HepG2 (cell line): Measurements from ENCODE around the gene SELENOV. TPM values are rescaled to one million over a fixed set of nuclear protein-coding genes. Genes with fewer than 3 reads are reported as not detected.
A peak's percentile ranks its signal among the peaks of the same experiment; 100 is the strongest.

Experiments
- ATAC-seq: fragments of 200-7000 bp; cut with Tn5 transposase; 3 replicates; pipeline ENCODE4 v1.9.1; 2020; ENCODE audit warnings: mild to moderate bottlenecking, moderate library complexity
- Bru-seq: library from RNA; stranded (reverse); fragments of 400-500 nt; gene quantifications from one replicate; lab custom pipeline; 2021; lab: Mats Ljungman, UMichigan
- BruChase-seq, 2 experiments: library from RNA; stranded (reverse); fragments of 400-500 nt; gene quantifications; one replicate each; lab custom pipeline; 2021; lab: Mats Ljungman, UMichigan
- BruUV-seq: library from RNA; stranded (reverse); fragments of 400-500 nt; replicated peaks from 2 replicates; lab custom pipeline; 2021; lab: Mats Ljungman, UMichigan
- CTCF ChIA-PET: fragments of 300-600 bp; formaldehyde crosslinking; extraction: SDS; loops from one replicate; lab custom pipeline; 2021; ENCODE audit warnings: low total read pairs, inconsistent platforms, low intra/inter-chr PET ratio; lab: Yijun Ruan, JAX
- POLR2A ChIA-PET: fragments of 350-600 bp; sonication (Branson Sonifier 250); formaldehyde crosslinking; loops from one replicate; lab custom pipeline; 2020; ENCODE audit warnings: antibody characterized with exemption, inconsistent platforms; lab: Yijun Ruan, JAX
- DNase-seq: peaks from one replicate; pipeline ENCODE4 v3.0.0-alpha.2; 2015; ENCODE audit warnings: low spot score
- FAIRE-seq: peaks from 3 replicates; lab custom pipeline; 2011; peaks lifted over from hg19 to GRCh38; lab: Jason Lieb, UNC
- H2AFZ ChIP-seq: one replicate; pipeline ENCODE4 v1.6.1; 2011; ENCODE audit warnings: low read length, inconsistent platforms
- H3K27ac ChIP-seq: fragments of 300-600 bp; 3 replicates; pipeline ENCODE4 v1.8.0; 2011; ENCODE audit warnings: mixed run types, mild to moderate bottlenecking, mixed read lengths, low read length, inconsistent platforms; ENCODE audit not compliant: insufficient read depth; ENCODE audit errors: extremely low read length
- H3K27me3 ChIP-seq, 2 experiments: fragments of 200-600 bp in 1 of 2; 2 replicates in 1 of 2; 3 replicates in 1 of 2; pipeline versions ENCODE4 v1.6.0 to v1.8.0; 2011; ENCODE audit warnings: low read length in 2 of 2, mild to moderate bottlenecking in 2 of 2, moderate library complexity in 2 of 2, inconsistent platforms in 1 of 2; ENCODE audit not compliant: insufficient read depth in 2 of 2, control insufficient read depth in 1 of 2
- H3K36me3 ChIP-seq, 2 experiments: fragments of 200-600 bp in 1 of 2; replicated peaks in 1 of 2; 2 replicates in 1 of 2; 3 replicates in 1 of 2; pipeline versions ENCODE4 v1.5.1 to v1.8.0; 2011; ENCODE audit warnings: low read length in 2 of 2, inconsistent platforms in 1 of 2; ENCODE audit not compliant: insufficient read depth in 2 of 2, control insufficient read depth in 1 of 2
- H3K4me1 ChIP-seq: 2 replicates; pipeline ENCODE4 v1.5.1; 2012; ENCODE audit warnings: low read length, inconsistent platforms; ENCODE audit not compliant: insufficient read depth
- H3K4me2 ChIP-seq: 2 replicates; pipeline ENCODE4 v1.6.0; 2011; ENCODE audit warnings: low read depth, low read length, inconsistent platforms
- H3K4me3 ChIP-seq, 3 experiments: fragments of 200-600 bp in 1 of 3; sonication (generic), shearing (Covaris generic) in 1 of 3; replicated peaks in 1 of 3; 2 replicates each; pipeline ENCODE4 v1.5.1; 2011 to 2016; ENCODE audit warnings: low read length in 3 of 3, inconsistent platforms in 2 of 3, low read depth in 2 of 3, mild to moderate bottlenecking in 2 of 3, control low read depth in 1 of 3, mixed read lengths in 1 of 3; ENCODE audit not compliant: insufficient read depth in 1 of 3
- H3K79me2 ChIP-seq: one replicate; pipeline ENCODE4 v1.6.1; 2011; ENCODE audit warnings: low read length, inconsistent platforms; ENCODE audit not compliant: insufficient read depth
- H3K9ac ChIP-seq: 2 replicates; pipeline ENCODE4 v1.6.0; 2011; ENCODE audit warnings: mild to moderate bottlenecking, low read depth, low read length, inconsistent platforms; ENCODE audit not compliant: insufficient read depth
- H3K9me3 ChIP-seq: 2 replicates; pipeline ENCODE4 v1.5.1; 2012; ENCODE audit warnings: mild to moderate bottlenecking, low read length
- H4K20me1 ChIP-seq: 2 replicates; pipeline ENCODE4 v1.6.0; 2011; ENCODE audit warnings: inconsistent platforms, mild to moderate bottlenecking, low read length, moderate library complexity; ENCODE audit not compliant: insufficient read depth
- CCDC6 ChIP-seq: sonication (generic); formaldehyde crosslinking; IDR thresholded peaks from 2 replicates; pipeline ENCODE4 v1.8.1; 2022; ENCODE audit warnings: mild to moderate bottlenecking, missing genetic modification reagents, moderate library complexity
- KDM5B ChIP-seq: sonication (generic); formaldehyde crosslinking; IDR thresholded peaks from 2 replicates; pipeline ENCODE4 v1.4.0; 2020; ENCODE audit warnings: missing genetic modification reagents, mild to moderate bottlenecking, borderline replicate concordance
- NR2F1 ChIP-seq, 2 experiments: fragments of 450-650 bp in 1 of 2; formaldehyde crosslinking in 1 of 2; IDR thresholded peaks; 2 replicates each; pipeline versions ENCODE4 v1.5.0 to v1.6.1; 2016 to 2020; ENCODE audit warnings: mild to moderate bottlenecking in 1 of 2, missing compliant biosample characterization in 1 of 2, missing genetic modification reagents in 1 of 2, moderate library complexity in 1 of 2
- PHF21A ChIP-seq: sonication (generic); formaldehyde crosslinking; IDR thresholded peaks from 2 replicates; pipeline ENCODE4 v1.5.0; 2020; ENCODE audit warnings: mild to moderate bottlenecking, missing genetic modification reagents
- SNAI1 ChIP-seq: sonication (generic); formaldehyde crosslinking; IDR thresholded peaks from 2 replicates; pipeline ENCODE4 v1.5.0; 2020; ENCODE audit warnings: mild to moderate bottlenecking, missing genetic modification reagents, borderline replicate concordance
- WGBS: methylation state at CpG from one replicate; pipeline ENCODE4 v1.1.6; 2017; ENCODE audit warnings: low lambda C conversion rate; 5-methylcytosine and 5-hydroxymethylcytosine counted together
- in situ Hi-C: cut with HindIII; loops from 2 replicates; pipeline ENCODE4 v1.10.0; 2017; ENCODE audit warnings: low pct_unique_long_range_greater_than_20kb; ENCODE audit not compliant: extremely low pct_ligation_motif_present
- intact Hi-C: fragments of 100-400 bp; cut with micrococcal nuclease; formaldehyde crosslinking; loops from one replicate; pipeline ENCODE4 v1.10.0; 2022; ENCODE audit not compliant: unreplicated experiment
- long read RNA-seq, 2 experiments: library from RNA in 1 of 2; library from polyadenylated mRNA in 1 of 2; stranded (forward) in 1 of 2; unstranded in 1 of 2; transcript quantifications; one replicate each; pipeline ENCODE4 v2.0.0, GENCODE V29; 2019 to 2022
- polyA minus RNA-seq, 3 experiments: library from RNA; depleted of rRNA, polyadenylated mRNA; stranded (reverse); fragments of >200 nt; gene quantifications; 2 replicates each; pipeline ENCODE4 v1.2.3, GENCODE V29; 2011; ENCODE audit warnings: low replicate concordance in 1 of 3
- polyA plus RNA-seq, 8 experiments: library from polyadenylated mRNA; depleted of rRNA in 3 of 8; stranded (reverse) in 7 of 8; unstranded in 1 of 8; fragments of >200 nt; fragmentation: Illumina TruSeq in 4 of 8; extraction: Trizol in 4 of 8; gene quantifications; 2 replicates each; pipeline versions ENCODE4 v1.2.1 to v1.2.3, GENCODE V29; 2011 to 2016; ENCODE audit warnings: low read depth in 4 of 8, missing spikeins in 1 of 8, mixed read lengths in 1 of 8; ENCODE audit not compliant: insufficient read depth in 1 of 8
- total RNA-seq, 5 experiments: library from RNA; depleted of rRNA; stranded (reverse); fragments of >200 nt; fragmentation: Illumina TruSeq; extraction: Trizol; gene quantifications; 2 replicates each; pipeline ENCODE4 v1.2.3, GENCODE V29; 2016; ENCODE audit warnings: low read depth in 1 of 5
- TF ChIP-seq, protein P1 (sequence below): IDR thresholded peaks from 2 replicates; pipeline ENCODE4 v1.6.1; 2012; ENCODE audit warnings: inconsistent platforms
- TF ChIP-seq, protein P2 (sequence below): sonication (generic); formaldehyde crosslinking; IDR thresholded peaks from 2 replicates; pipeline ENCODE4 v1.4.0; 2020; ENCODE audit warnings: missing genetic modification reagents, borderline replicate concordance
- TF ChIP-seq, protein P3 (sequence below): sonication (generic); formaldehyde crosslinking; IDR thresholded peaks from 2 replicates; pipeline ENCODE4 v1.4.0; 2020; ENCODE audit warnings: missing genetic modification reagents

SELENOV gene, protein sequence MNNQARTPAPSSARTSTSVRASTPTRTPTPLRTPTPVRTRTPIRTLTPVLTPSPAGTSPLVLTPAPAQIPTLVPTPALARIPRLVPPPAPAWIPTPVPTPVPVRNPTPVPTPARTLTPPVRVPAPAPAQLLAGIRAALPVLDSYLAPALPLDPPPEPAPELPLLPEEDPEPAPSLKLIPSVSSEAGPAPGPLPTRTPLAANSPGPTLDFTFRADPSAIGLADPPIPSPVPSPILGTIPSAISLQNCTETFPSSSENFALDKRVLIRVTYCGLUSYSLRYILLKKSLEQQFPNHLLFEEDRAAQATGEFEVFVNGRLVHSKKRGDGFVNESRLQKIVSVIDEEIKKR
- total RNA-seq (2016; rRNA removed; fragmentation: Illumina TruSeq; extraction: Trizol) = not detected in 2 replicates
- not detected in 2 replicates for total RNA-seq (2016; cell fraction: cytosol; rRNA removed; fragmentation: Illumina TruSeq; extraction: Trizol; ENCODE audit: low read depth)
- not detected in 2 replicates for total RNA-seq (2016; cell fraction: insoluble cytoplasmic fraction; rRNA removed; fragmentation: Illumina TruSeq; extraction: Trizol)
- total RNA-seq (2016; cell fraction: membrane; rRNA removed; fragmentation: Illumina TruSeq; extraction: Trizol) = not detected in 2 replicates
- total RNA-seq (2016; cell fraction: nucleus; rRNA removed; fragmentation: Illumina TruSeq; extraction: Trizol) = 0.47 TPM in 1 of 2 replicates, not detected in the other
- not detected in 2 replicates for polyA plus RNA-seq (2011; rRNA removed)
- polyA plus RNA-seq (2011; cell fraction: cytosol; rRNA removed) = not detected in 2 replicates
- polyA plus RNA-seq (2011; cell fraction: nucleus; rRNA removed) = 0.17 and 0.76 TPM in 2 replicates
- polyA plus RNA-seq (2012) = not detected in 2 replicates
- polyA plus RNA-seq (2016; cell fraction: cytosol; fragmentation: Illumina TruSeq; extraction: Trizol; ENCODE audit: low read depth) = not detected in 2 replicates
- not detected in 2 replicates for polyA plus RNA-seq (2016; cell fraction: insoluble cytoplasmic fraction; fragmentation: Illumina TruSeq; extraction: Trizol; ENCODE audit: low read depth)
- polyA plus RNA-seq (2016; cell fraction: membrane; fragmentation: Illumina TruSeq; extraction: Trizol; ENCODE audit: low read depth) = not detected in 2 replicates
- polyA plus RNA-seq (2016; cell fraction: nucleus; fragmentation: Illumina TruSeq; extraction: Trizol; ENCODE audit: insufficient read depth, low read depth) = not detected in 2 replicates
- polyA minus RNA-seq (2011; rRNA and poly(A)+ RNA removed; ENCODE audit: low replicate concordance) = not detected in 2 replicates
- not detected in 2 replicates for polyA minus RNA-seq (2011; cell fraction: cytosol; rRNA and poly(A)+ RNA removed)
- not detected in 2 replicates for polyA minus RNA-seq (2011; cell fraction: nucleus; rRNA and poly(A)+ RNA removed)
- percentile 28 among the genes with signal in this experiment for Bru-seq, nascent RNA
- BruChase-seq, experiment 1, labeled RNA remaining after a 6-hour chase = percentile 17 among the genes with signal in this experiment
- BruChase-seq, experiment 2, labeled RNA remaining after a 2-hour chase = percentile 21 among the genes with signal in this experiment
- long read RNA-seq, experiment 1 = 0 reads
- long read RNA-seq, experiment 2, partial matches to known transcripts = 0 of 1 reads
- long read RNA-seq, experiment 2, other reads (novel, unspliced or antisense) = 1 of 1 reads

DNA sequence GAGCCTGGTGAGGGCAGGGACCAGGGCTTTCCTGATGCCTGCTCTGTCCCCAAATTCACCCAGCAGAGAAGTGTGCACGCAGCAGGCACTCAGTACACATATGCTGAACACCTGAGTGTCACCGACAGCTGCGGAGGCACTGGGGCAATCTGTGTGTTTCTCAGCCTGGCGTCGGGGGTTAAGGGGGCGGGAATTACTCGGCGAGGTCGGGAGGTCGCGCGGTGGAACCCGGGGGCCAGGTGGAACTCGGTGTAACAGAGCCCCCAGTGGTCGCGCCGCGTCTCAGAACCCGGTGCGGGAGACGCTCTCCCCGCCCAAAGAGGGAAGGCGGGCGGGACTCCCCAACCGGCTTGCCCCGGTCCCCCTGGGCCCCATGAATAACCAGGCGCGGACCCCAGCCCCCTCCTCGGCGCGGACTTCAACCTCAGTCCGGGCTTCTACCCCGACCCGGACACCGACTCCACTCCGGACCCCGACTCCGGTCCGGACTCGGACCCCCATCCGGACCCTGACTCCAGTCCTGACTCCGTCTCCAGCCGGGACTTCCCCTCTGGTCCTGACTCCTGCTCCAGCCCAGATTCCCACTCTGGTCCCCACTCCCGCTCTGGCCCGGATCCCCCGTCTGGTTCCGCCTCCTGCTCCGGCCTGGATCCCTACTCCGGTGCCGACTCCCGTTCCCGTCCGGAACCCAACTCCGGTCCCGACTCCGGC, at the start of gene SELENOV:
Gene SELENOV, plus strand, starts transcription at position 300 of the 711 bp plus-strand sequence. Its CDS starts 74 bp downstream, at position 374.
- Histone ChIP-seq H3K36me3 (no peaks in the 10 kb centered on the region), H2AFZ (peak within 1 kb of the TSS; percentile 49), H3K9me3 (no peaks in the 10 kb centered on the region), H3K27ac (no peak within 1 kb of the TSS), H3K4me2 (peak within 1 kb of the TSS; percentile 86), H3K4me3 (peak within 1 kb of the TSS; percentile 65 to 83 (median 66)), H3K27me3 (peaks cover 1 to 36% of the 10 kb centered on the region in 2 experiments; a peak in 4 of 5 replicates), H3K4me1 (peaks cover 18% of the 10 kb centered on the region), H3K79me2 (no peaks in the 10 kb centered on the region), H4K20me1 (no peaks in the 10 kb centered on the region), H3K9ac (no peak within 1 kb of the TSS)
- DNase-seq = no peak
- FAIRE-seq = no peak
- no TSS peak for BruUV-seq
- WGBS = 2% methylated on average over 18 of the region's 56 CpGs
- POLR2A ChIA-PET = interaction anchor here (0.8 to 1.6 kb wide), 2 partner anchors 10 to 17 kb away, joined by 3 to 5 read pairs; partner anchors contain the start of gene EID2B
- peak; percentile 67 for ATAC-seq
- CTCF ChIA-PET = no interaction called here
- intact Hi-C loops (no loop called here), in situ Hi-C loops (no loop called here)
- TF ChIP-seq KDM5B (CRISPR knock-in tag) (0 out of 2 replicates have a peak, but pooled peaks have one; percentile 15), PHF21A (CRISPR knock-in tag) (peak; percentile 53; the same call in 1 of the 2 replicates), CCDC6 (no peak), SNAI1 (0 out of 2 replicates have a peak, but pooled peaks have one; percentile 22), NR2F1 (CRISPR knock-in tag; IDR thresholded peaks at IDR 0.05) (peak in 1 of 2 experiments; percentile 22; a peak in 1 of 4 replicates)
- TF ChIP-seq, protein P1, sequence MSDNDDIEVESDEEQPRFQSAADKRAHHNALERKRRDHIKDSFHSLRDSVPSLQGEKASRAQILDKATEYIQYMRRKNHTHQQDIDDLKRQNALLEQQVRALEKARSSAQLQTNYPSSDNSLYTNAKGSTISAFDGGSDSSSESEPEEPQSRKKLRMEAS = 0 out of 2 replicates have a peak, but pooled peaks have one; percentile 29
- TF ChIP-seq, protein P2, sequence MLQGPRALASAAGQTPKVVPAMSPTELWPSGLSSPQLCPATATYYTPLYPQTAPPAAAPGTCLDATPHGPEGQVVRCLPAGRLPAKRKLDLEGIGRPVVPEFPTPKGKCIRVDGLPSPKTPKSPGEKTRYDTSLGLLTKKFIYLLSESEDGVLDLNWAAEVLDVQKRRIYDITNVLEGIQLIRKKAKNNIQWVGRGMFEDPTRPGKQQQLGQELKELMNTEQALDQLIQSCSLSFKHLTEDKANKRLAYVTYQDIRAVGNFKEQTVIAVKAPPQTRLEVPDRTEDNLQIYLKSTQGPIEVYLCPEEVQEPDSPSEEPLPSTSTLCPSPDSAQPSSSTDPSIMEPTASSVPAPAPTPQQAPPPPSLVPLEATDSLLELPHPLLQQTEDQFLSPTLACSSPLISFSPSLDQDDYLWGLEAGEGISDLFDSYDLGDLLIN (CRISPR knock-in tag) = 0 out of 2 replicates have a peak, but pooled peaks have one; percentile 36
- TF ChIP-seq, protein P3, sequence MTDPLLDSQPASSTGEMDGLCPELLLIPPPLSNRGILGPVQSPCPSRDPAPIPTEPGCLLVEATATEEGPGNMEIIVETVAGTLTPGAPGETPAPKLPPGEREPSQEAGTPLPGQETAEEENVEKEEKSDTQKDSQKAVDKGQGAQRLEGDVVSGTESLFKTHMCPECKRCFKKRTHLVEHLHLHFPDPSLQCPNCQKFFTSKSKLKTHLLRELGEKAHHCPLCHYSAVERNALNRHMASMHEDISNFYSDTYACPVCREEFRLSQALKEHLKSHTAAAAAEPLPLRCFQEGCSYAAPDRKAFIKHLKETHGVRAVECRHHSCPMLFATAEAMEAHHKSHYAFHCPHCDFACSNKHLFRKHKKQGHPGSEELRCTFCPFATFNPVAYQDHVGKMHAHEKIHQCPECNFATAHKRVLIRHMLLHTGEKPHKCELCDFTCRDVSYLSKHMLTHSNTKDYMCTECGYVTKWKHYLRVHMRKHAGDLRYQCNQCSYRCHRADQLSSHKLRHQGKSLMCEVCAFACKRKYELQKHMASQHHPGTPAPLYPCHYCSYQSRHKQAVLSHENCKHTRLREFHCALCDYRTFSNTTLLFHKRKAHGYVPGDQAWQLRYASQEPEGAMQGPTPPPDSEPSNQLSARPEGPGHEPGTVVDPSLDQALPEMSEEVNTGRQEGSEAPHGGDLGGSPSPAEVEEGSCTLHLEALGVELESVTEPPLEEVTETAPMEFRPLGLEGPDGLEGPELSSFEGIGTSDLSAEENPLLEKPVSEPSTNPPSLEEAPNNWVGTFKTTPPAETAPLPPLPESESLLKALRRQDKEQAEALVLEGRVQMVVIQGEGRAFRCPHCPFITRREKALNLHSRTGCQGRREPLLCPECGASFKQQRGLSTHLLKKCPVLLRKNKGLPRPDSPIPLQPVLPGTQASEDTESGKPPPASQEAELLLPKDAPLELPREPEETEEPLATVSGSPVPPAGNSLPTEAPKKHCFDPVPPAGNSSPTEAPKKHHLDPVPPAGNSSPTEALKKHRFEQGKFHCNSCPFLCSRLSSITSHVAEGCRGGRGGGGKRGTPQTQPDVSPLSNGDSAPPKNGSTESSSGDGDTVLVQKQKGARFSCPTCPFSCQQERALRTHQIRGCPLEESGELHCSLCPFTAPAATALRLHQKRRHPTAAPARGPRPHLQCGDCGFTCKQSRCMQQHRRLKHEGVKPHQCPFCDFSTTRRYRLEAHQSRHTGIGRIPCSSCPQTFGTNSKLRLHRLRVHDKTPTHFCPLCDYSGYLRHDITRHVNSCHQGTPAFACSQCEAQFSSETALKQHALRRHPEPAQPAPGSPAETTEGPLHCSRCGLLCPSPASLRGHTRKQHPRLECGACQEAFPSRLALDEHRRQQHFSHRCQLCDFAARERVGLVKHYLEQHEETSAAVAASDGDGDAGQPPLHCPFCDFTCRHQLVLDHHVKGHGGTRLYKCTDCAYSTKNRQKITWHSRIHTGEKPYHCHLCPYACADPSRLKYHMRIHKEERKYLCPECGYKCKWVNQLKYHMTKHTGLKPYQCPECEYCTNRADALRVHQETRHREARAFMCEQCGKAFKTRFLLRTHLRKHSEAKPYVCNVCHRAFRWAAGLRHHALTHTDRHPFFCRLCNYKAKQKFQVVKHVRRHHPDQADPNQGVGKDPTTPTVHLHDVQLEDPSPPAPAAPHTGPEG (CRISPR knock-in tag) = no peak
